SIG-M5 treated with dmso at 0.1 percent for 504 hours (cell line): ENCODE data around the gene PARP4.
"Not testable (repeated sequence)": the region's sequence is repeated elsewhere in the genome, so short reads cannot be mapped to it uniquely, and the experiment has no call there.

Experiments
- DNase-seq: peaks from one replicate; lab custom pipeline; 2025; ENCODE audit not compliant: unreplicated experiment; lab: John Stamatoyannopoulos, UW

PARP4 gene

DNA sequence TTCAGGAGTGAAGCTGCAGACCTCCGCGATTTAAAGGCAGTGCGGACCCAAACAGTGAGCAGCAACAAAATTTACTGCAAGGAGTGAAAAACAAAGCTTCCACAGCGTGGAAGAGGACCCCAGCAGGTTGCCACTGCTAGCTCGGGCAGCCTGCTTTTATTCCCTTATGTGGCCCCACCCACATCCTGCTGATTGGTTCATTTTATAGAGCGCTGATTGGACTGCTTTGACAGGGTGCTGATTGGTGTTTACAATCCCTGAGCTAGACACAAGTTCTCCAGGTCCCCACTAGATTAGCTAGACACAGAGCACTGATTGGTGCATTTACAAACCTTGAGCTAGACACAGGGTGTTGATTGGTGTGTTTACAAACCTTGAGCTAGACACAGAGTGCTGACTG is 6.3 kb downstream of the PARP4 start:
- not testable (repeated sequence) for DNase-seq

DNA sequence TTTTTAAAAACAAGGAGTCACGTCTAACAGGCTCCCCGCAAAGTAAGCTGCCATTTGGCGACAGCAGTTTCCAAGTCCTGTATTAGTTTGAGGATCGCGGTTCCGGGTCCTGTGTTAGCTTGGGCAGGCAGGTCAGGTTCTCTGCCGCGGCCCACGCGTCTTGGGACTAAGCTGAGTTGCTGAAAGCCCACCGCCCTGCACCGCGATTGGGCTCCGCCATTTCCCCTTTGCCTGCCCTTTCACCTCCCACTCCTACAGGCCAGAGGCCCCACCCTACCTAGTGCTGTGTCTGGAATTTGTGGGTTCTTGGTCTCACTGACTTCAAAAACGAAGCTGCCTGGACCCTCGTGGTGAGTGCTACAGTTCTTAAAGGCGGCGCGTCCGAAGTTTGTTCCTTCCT is 6.8 kb downstream of the PARP4 start:
- DNase-seq, result no peak

- DNase-seq, result no peak
Measured at GRCh38 chr13:24505256-24505655, 7.3 kb downstream of the PARP4 start.

DNA sequence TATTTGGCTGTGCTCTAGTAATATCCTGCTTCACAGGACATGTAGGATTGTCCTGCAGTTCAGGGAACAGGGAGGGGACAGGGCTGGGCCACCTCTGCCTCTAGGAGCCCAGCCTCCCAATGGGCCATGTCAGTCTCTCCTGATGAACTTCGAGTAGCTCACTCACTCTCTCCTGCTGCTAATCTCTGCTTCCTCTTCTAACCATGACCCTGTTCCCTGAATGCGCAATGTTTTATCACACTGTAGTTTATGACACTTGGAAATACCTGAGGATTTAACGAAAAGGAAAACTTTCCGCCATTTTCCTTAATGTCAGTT is 9.2 kb downstream of the PARP4 start:
- no peak for DNase-seq

GRCh38 chr13:24502533-24503378 is 9.8 kb downstream of the PARP4 start:
- DNase-seq, result no peak

DNA sequence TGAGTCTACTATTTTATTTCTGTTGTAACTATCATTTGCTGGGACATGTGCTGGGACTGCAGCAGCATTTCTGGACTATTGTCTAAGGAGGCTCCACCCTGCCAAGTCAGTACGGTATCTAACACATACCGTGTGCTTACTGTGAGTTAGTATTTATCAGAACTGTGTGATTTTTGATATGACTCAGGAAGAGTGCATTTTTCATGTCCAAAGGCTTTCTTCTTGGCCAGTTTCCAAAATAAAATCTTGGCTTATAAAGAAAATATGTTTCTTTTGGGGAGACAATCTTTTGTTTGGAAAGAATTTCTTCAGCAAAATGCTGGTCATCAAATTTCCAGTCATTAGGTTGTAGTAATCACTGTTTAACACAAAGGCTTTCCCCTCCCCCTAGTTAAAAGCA is 11.6 kb downstream of the PARP4 start:
- no peak for DNase-seq

DNA sequence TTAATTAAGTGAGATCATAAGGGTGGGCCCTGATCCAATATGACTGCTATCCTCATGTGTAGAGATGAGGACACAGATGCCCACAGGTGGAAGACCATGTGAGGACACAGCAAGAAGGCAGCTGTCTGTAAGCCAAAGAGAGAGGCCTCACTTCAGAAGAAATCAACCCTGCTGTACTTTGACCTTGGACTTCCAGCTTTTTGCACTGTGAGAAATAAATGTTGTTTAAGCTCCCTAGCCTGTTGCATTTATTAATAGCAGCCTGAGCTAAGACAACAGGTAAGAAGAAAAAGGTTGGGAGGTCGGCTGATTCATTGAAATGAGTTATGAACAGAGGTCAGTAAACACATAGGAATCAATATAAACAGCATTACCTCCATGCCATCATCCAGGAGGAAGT is 14.8 kb downstream of the PARP4 start:
- DNase-seq, result no peak

GRCh38 chr13:24496295-24496694 is 16.3 kb downstream of the PARP4 start:
- not testable (repeated sequence) for DNase-seq

- no peak for DNase-seq
Measured at GRCh38 chr13:24495151-24495729, 17.3 kb downstream of the PARP4 start.

DNA sequence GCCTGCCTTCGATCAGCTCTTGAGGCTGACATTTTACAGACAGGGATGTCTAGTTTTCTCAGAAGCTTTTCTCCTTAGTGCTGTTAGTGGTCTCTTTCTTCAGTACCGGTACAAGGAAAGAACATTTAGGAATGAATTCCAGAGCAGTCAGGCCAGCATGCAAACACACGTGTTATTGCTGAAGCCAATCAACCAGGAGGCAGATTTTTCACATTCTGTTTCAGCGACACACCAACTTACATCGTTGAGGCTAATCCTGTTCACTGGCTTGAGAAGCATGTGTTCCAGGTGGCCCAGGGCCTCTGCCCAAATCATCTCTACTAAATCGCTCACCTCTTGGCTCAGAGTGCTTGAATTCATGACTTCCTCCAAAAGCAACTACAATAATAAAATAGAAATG is 19.2 kb downstream of the PARP4 start:
- DNase-seq, result no peak

- no peak for DNase-seq
Measured at GRCh38 chr13:24491845-24492244, 20.7 kb downstream of the PARP4 start.

- DNase-seq, result no peak
Measured at GRCh38 chr13:24489721-24490120, 22.9 kb downstream of the PARP4 start.

GRCh38 chr13:24488092-24488491 is 24.5 kb downstream of the PARP4 start:
- DNase-seq, result not testable (repeated sequence)

DNA sequence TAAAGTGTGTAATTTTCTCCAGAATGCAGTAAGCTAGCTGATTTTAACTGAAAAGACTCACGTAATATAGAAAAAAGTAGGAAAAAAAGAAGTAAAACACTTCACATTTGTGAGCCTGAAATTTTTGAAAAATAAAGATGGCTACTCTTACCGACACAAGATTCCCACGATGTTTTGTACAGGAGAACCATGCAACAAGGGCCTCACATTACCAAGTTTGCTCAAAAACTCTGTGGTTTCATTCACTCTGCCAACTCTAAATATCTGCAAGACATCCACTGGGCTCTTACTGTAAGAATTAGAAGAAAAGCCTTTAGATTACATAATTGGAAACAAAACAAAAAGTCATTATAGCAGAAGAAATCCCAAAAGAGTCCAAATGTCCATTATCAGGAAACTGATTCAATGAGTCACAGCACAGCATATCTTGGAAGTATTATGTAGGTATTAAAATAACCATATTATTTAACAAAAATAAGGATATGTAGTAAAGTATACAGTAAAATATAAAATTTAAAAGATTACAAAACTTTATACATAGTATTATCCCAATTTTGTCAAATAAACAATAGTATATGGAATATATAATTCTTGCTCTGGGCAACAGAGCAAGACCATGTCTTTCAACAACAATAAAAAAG is 26.4 kb downstream of the PARP4 start:
- DNase-seq, result not testable (repeated sequence)

GRCh38 chr13:24473686-24474085 is 38.9 kb downstream of the PARP4 start:
- no peak for DNase-seq

DNA sequence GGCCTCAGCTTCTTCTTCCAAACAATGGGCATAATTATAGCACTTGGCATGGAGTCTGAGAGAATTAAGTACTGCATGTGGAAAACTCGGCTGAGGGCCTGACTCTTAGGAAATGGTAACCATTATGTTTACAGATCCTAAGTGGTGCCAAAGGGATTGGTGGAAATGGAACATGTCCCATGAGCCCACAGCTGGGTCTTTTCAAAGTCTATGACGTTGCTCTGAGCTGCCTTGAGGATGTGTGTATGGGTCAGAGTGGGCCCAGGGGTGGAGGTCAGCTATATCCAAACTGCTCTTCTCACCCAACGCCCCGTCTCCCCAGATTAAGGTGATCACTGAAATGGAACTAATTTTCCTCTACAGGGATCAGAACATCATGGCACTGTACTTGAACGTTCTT is 40.4 kb downstream of the PARP4 start:
- not testable (repeated sequence) for DNase-seq

- no peak for DNase-seq
Measured at GRCh38 chr13:24463078-24463477, 49.5 kb downstream of the PARP4 start.

DNA sequence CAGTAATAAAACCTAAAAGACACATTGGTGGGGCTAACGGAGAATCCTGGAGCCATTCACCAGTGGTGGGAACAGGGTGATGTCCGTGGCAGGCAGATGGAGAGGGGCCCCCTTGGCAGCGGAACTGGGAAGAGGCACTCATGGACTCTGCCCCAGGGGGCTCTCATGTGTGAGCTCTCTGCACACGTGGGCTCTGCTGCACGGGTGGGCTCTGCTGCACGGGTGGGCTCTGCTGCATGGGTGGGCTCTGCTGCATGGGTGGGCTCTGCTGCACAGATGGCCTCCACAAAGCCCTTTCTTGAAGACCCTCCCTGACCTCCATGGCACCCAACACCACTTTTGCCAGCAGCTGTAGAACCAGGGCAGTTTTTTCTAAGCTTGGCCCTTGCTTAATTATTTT is 52.3 kb downstream of the PARP4 start:
- no peak for DNase-seq

GRCh38 chr13:24459726-24460125 is 52.9 kb downstream of the PARP4 start:
- DNase-seq, result no peak

- DNase-seq, result no peak
Measured at GRCh38 chr13:24459234-24459633, 53.3 kb downstream of the PARP4 start.

- DNase-seq, result no peak
Measured at GRCh38 chr13:24458736-24459135, 53.8 kb downstream of the PARP4 start.

DNA sequence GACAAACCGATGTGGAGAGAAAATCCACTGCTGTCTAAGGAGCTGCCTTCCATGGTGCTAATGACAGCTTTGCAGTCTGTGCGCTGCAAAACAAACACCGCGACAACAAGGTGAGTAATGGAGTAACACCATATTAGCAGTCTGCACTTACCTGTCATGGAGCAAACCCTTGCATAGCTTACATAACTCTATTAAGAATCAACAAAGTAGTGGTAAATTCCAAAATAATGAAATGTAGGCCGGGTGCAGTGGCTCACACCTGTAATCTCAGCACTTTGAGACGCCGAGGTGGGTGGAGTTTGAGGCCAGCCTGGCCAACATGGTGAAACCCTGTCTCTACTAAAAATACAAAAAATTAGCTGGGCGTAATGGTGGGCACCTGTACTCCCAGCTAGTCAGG is 56.2 kb downstream of the PARP4 start:
- DNase-seq, result no peak
